Activated T-helper 17 cell treated with anti-CD3 and anti-CD28 coated beads, Interleukin-2, amount 50 U/mL, for 72 hours (primary cell): ENCODE results near the gene ITPKB. TPM values are rescaled to one million over a fixed set of nuclear protein-coding genes. Genes with fewer than 3 reads are reported as not detected.
A peak's percentile ranks its signal among the peaks of the same experiment; 100 is the strongest.
"Not testable (repeated sequence)": the region's sequence is repeated elsewhere in the genome, so short reads cannot be mapped to it uniquely, and the experiment has no call there.

Experiments
- ATAC-seq: fragments of 150-1000 bp; cut with Tn5 transposase; replicated peaks from 2 replicates; pipeline ENCODE4 v1.10.0; 2021; ENCODE audit warnings: mild to moderate bottlenecking, moderate library complexity
- H3K27ac Mint-ChIP-seq: one replicate; pipeline ENCODE4 v1.8.0; 2022; ENCODE audit warnings: mixed read lengths
- H3K27me3 Mint-ChIP-seq: one replicate; pipeline ENCODE4 v1.8.0; 2022; ENCODE audit warnings: mixed read lengths
- H3K36me3 Mint-ChIP-seq: one replicate; pipeline ENCODE4 v1.8.0; 2022; ENCODE audit warnings: low read depth, mild to moderate bottlenecking, mixed read lengths
- H3K4me1 Mint-ChIP-seq: one replicate; pipeline ENCODE4 v1.8.0; 2022; ENCODE audit warnings: mixed read lengths
- H3K4me3 Mint-ChIP-seq: one replicate; pipeline ENCODE4 v1.8.0; 2022; ENCODE audit warnings: mild to moderate bottlenecking, mixed read lengths
- H3K9me3 Mint-ChIP-seq: one replicate; pipeline ENCODE4 v1.8.0; 2022; ENCODE audit warnings: mixed read lengths
- total RNA-seq, 2 donors: library from RNA; stranded (reverse); gene quantifications; one replicate each; pipeline ENCODE4 v1.2.3, GENCODE V29; 2022

Gene ITPKB
- total RNA-seq, 2 donors from 2014 or later, result 30.1 to 39.2 TPM

DNA sequence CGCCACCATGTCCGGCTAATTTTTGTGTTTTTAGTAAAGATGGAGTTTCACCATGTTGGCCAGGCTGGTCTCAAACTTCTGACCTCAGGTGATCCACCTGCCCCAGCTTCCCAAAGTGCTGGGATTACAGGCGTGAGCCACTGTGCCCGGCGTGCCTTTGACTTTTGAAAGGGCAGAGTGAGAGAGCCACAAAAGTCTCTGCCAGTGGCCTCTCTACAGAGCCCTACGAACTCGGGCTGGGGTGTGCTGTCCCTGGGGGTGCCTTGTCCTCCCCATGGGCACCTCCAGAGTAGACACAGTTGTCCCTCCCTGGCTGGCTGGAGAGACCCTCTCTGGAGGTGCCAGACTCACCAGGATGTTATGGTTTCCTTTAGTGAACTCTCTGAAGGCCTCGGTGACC is 99.9 kb downstream of the ITPKB start:
- H3K4me3 Mint-ChIP-seq, H3K27me3 Mint-ChIP-seq, H3K9me3 Mint-ChIP-seq, ATAC-seq: not testable (repeated sequence)
- peaks cover 90% of the 10 kb centered on the region for H3K36me3 Mint-ChIP-seq
- H3K4me1 Mint-ChIP-seq, result peaks cover 30% of the 10 kb centered on the region
- peak overlapping the region; percentile 75 for H3K27ac Mint-ChIP-seq

DNA sequence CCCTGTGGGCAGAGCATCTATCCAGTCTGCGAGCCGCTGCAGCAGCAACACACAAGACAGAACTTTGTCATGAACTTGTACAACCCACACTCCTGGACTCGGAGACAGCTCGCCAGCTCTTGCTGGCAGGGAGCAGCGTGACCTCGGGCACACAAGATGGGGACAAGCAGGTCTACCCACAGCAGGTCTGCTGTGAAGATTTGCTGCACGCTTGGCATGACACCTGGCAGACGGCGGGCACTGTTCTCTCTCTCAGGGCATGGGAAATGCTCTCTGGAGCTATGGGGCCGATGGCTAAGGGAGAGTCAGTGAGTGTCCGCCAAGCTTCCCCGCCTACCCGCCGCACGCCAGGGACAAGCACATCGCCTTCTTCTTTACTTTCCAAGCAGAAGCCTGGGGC is 100.5 kb downstream of the ITPKB start:
- Mint-ChIP-seq H3K4me3 (no peak overlapping the region), H3K27me3 (no peaks in the 10 kb centered on the region), H3K4me1 (peaks cover 26% of the 10 kb centered on the region), H3K9me3 (no peaks in the 10 kb centered on the region), H3K27ac (no peak overlapping the region), H3K36me3 (peaks cover 90% of the 10 kb centered on the region)
- ATAC-seq, result no peak

DNA sequence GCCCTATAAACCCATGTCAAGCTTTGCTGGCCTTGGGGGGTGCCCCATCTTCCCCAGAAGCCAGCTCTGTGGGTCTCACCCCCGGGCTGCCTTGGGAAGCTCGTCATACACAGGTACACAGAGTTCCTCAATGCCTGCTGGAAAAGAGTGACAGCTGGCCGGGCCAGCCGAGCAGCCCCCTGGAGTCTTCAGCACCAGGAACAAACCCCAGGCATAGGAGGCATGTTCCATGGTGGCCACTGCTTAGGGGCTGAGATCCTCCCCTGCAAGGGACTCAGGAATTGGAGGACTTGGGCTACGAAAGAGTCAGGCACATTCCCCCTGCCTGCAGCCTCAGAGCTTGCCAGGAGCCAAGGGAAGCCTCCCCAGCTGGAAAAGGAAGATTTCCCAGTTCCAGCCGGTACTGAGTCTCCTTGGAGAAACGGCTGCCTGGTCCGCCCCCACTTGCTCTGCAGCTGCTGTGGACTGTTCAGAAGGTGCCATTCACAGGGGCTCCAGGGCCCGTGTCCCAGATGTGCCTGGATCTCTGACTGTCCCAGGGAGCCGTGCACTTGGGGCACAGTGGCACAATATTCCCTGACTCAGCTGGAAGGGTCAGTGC is 101.0 kb downstream of the ITPKB start:
- Mint-ChIP-seq H3K27ac (no peak overlapping the region), H3K27me3 (no peaks in the 10 kb centered on the region), H3K4me1 (peaks cover 21% of the 10 kb centered on the region), H3K4me3 (no peak overlapping the region), H3K36me3 (peaks cover 90% of the 10 kb centered on the region), H3K9me3 (no peaks in the 10 kb centered on the region)
- no peak for ATAC-seq

DNA sequence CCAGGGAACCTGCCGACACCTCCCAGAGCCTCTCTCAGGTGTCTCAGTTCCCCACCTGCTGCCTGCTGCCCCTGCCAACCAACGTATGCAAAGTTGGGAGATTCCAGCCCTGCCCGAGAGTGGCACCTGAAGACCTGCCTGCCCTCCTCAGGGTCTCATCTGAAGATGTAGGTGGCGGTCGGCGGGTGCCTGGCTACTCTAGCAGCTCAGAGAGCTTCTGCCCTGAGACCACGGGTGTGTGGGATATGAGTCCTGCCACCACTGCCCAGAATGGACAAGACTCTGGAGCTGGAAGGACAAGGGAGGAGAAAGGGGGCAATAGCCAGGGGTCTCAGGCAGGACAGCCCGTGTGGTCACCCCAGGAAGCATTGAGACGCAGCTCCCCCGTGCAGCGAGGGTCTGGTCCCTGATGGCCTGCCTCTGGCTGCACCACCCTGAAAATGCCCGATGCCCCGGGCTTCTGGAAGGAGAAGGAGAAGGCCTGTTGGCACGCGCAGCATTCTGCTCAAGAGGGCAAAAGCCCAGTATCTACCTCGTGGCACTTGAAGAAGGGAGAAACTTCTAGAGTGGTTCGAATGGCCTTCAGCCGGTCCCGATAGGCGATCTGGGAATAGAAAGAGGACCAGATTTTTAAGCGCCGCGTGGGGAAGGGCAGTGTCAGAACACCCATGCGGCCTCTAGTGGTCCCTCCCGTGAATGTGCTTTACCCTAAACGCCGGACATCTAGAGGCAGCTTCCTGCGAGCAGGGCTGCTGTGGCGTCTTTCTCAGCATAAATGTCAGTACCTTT is 101.7 kb downstream of the ITPKB start:
- Mint-ChIP-seq H3K36me3 (peaks cover 92% of the 10 kb centered on the region), H3K27ac (no peak overlapping the region), H3K4me1 (peaks cover 18% of the 10 kb centered on the region), H3K27me3 (no peaks in the 10 kb centered on the region), H3K9me3 (no peaks in the 10 kb centered on the region), H3K4me3 (no peak overlapping the region)
- ATAC-seq, result no peak

DNA sequence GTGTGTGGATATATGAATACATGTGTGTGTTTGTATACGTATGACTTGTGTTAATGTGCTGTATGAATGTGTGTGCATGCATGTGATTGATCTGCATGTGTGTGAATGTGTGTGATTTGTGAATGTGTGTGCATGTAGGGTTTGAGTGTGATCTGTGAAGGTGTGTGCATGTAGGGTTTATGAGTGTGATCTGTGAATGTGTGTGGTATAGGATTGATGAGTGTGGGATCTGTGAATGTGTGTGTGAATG is 102.3 kb downstream of the ITPKB start:
- H3K4me1 Mint-ChIP-seq, result peaks cover 18% of the 10 kb centered on the region
- H3K4me3 Mint-ChIP-seq, result no peak overlapping the region
- no peaks in the 10 kb centered on the region for H3K27me3 Mint-ChIP-seq
- peaks cover 92% of the 10 kb centered on the region for H3K36me3 Mint-ChIP-seq
- no peak for ATAC-seq
- H3K9me3 Mint-ChIP-seq, result no peaks in the 10 kb centered on the region
- no peak overlapping the region for H3K27ac Mint-ChIP-seq

DNA sequence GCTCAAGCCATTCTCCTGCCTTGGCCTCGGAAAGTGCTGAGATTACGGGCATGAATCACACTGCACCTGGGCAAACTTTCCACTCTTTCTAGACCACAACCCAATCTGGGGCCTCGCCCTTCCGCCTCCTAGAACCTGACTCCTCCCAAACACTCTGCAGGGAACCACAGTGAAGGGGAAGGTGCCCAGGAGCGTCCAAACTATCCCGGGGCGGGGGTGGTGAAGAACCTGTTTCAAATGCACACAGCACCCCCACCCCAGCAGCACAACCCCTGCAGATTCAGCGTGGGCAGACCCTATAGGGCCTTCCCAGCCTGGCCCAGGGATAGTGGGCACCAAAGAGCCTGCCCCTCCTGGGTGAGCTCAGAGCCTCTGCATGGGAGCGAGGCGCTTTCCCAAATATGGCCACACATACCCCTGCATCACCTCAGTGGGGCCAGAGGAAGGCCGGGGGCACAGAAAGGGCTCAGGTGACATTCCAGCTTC is 103.6 kb downstream of the ITPKB start:
- Mint-ChIP-seq H3K36me3 (peaks cover 88% of the 10 kb centered on the region), H3K27ac (peak overlapping the region; percentile 82), H3K4me3 (peak overlapping the region; percentile 73), H3K9me3 (no peaks in the 10 kb centered on the region), H3K4me1 (peaks cover 18% of the 10 kb centered on the region), H3K27me3 (no peaks in the 10 kb centered on the region)
- peak; percentile 84 for ATAC-seq

DNA sequence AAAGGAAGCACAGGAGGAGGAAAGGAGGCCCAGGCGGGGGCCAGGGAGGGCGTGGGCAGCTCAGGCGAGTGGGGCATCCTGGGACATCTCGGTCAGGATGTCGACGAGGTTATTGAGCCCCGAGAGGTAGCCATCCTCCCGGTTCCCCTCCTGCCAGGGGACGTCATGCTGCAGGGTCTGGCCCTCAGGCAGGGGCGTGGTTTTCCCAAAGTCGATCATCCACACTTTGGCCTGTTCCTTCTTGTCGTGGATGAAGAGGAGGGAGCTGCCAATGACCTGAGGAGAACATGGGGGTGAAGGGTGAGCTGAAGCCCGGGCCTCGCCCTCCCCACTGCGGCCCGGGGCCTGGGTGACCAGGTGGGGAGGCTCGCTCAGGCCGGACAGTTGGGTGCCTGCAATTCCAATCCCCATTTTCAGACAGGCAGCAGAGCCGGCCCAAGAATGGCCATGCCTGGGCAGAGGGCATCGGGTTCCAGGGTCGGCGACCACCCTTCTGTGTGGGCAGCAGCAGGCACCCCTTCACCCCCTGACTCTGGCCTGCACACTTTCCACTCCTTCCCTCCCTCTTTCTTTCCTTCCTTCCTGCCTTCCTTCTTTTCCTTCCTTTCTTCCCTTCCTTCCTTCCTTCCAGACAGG is 104.4 kb downstream of the ITPKB start:
- H3K27ac Mint-ChIP-seq, result peak overlapping the region; percentile 82
- peak overlapping the region; percentile 73 for H3K4me3 Mint-ChIP-seq
- H3K27me3 Mint-ChIP-seq, result no peaks in the 10 kb centered on the region
- H3K9me3 Mint-ChIP-seq, result no peaks in the 10 kb centered on the region
- no peak for ATAC-seq
- H3K36me3 Mint-ChIP-seq, result peaks cover 85% of the 10 kb centered on the region
- peaks cover 18% of the 10 kb centered on the region for H3K4me1 Mint-ChIP-seq

DNA sequence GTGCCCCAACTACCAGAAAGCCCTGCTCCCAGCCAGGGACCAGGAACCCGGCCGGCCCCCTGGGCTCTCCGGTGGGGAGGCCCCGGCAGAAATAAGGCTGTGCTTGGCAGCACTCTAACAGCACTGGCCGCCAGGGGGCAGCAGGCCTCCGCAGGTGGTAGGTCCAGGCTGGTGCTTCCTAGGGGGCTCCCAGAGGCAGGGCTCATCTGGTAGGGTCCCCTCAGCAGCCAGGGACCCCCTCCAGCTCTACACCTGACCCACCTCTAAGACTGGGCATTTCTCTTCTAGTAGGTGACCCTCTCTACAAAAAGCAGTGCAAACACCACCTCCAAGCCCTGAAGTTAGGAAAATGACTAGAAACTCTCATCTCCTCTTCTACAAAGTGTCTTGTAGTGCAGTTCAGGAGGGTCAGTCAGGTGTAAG is 104.9 kb downstream of the ITPKB start:
- Mint-ChIP-seq H3K27ac (no peak overlapping the region), H3K4me3 (peak overlapping the region; percentile 39), H3K9me3 (no peaks in the 10 kb centered on the region), H3K4me1 (peaks cover 18% of the 10 kb centered on the region), H3K27me3 (no peaks in the 10 kb centered on the region), H3K36me3 (peaks cover 79% of the 10 kb centered on the region)
- peak; percentile 77 for ATAC-seq

DNA sequence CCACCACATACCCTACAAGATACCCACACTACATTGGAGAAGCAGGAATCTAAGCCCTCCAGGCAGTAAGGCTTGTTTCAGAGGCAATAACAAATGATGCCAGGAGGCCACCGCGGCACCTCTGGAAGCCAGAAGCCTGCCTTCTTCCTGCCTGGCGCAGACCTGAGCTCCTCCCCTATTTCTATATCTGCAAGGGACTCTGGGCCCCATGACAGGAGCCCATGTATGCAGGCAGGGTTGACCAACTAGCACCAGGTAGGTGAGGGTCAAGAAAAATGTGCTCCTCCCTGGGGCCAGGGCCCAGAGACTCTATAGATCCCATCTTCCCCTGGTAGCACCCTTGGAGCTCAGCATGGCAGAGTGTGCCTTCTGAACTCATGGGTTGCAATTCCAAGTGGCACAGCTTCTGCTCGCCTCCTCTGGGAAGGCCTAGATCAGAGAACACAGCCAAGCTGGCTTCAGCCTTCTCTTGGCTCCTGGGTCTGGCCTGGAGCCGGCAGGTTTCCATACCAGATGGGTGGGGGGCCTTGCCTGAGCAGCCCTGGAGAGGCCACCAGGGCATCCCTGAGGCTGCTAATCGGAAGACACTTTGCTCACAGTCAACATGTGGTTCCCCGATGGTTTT is 105.4 kb downstream of the ITPKB start:
- H3K36me3 Mint-ChIP-seq, result peaks cover 74% of the 10 kb centered on the region
- H3K27ac Mint-ChIP-seq, result peak overlapping the region; percentile 54
- H3K4me1 Mint-ChIP-seq, result peaks cover 18% of the 10 kb centered on the region
- no peaks in the 10 kb centered on the region for H3K27me3 Mint-ChIP-seq
- peak; percentile 3 for ATAC-seq
- H3K9me3 Mint-ChIP-seq, result no peaks in the 10 kb centered on the region
- peak overlapping the region; percentile 41 for H3K4me3 Mint-ChIP-seq

DNA sequence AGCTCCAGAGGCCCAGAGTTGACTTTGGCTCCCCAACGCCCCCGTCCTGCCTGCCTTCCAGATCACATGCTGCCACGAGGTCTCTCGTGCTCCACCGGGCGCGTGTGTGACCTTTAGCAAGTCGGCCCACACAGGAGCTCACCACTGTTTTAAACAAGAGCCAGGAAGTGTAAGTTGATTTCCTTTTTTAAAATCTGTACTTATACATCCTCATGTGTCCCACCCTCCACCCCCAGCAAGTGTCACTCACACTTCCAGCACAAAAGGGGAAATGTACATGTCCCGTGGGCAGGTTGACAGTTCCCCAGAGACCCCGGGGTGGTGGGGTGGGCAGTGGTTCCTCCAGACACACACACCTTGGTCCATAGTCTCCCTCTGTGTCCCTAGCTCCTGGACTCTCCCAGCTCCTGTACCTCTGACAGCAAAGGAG is 106.1 kb downstream of the ITPKB start:
- Mint-ChIP-seq H3K4me1 (peaks cover 18% of the 10 kb centered on the region), H3K9me3 (no peaks in the 10 kb centered on the region), H3K36me3 (peaks cover 68% of the 10 kb centered on the region), H3K27me3 (no peaks in the 10 kb centered on the region), H3K4me3 (peak overlapping the region; percentile 41), H3K27ac (peak overlapping the region; percentile 54)
- ATAC-seq, result no peak

DNA sequence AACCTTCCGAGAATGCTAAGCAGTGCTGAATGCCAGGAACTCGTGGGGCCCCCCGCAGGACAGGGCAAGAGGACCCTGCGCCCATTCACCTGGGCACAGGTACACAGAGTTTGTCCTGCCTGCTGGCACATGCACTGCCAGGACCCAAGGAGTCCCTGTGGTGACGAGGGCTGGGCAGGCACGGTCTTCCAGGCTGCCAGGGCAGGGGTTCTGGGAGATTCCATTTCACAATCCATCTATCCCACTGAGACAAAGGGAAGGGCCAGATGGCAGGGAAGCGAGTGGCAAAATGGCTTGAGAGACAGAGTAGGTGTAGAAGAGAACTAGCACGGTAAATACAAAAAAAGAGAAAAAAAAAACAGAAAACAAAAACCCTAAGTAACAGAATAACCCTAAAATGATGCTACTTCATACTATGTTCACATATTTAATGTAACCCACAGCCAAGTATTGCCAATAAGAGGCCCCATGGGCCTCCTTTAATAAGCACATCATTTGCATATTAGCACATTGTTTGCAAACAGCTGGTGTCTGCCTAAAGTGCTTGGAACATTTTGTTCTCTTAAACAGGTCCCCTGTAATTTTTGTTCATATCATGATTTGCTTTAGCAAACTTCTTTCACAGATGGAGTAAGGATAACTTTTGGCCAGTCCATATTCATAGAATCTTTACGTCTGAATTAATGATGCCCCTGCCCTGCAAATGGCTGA is 106.8 kb downstream of the ITPKB start:
- Mint-ChIP-seq H3K27ac (peak overlapping the region; percentile 54), H3K27me3 (no peaks in the 10 kb centered on the region), H3K4me3 (peak overlapping the region; percentile 41), H3K36me3 (peaks cover 62% of the 10 kb centered on the region), H3K9me3 (no peaks in the 10 kb centered on the region), H3K4me1 (peaks cover 23% of the 10 kb centered on the region)
- ATAC-seq, result no peak

DNA sequence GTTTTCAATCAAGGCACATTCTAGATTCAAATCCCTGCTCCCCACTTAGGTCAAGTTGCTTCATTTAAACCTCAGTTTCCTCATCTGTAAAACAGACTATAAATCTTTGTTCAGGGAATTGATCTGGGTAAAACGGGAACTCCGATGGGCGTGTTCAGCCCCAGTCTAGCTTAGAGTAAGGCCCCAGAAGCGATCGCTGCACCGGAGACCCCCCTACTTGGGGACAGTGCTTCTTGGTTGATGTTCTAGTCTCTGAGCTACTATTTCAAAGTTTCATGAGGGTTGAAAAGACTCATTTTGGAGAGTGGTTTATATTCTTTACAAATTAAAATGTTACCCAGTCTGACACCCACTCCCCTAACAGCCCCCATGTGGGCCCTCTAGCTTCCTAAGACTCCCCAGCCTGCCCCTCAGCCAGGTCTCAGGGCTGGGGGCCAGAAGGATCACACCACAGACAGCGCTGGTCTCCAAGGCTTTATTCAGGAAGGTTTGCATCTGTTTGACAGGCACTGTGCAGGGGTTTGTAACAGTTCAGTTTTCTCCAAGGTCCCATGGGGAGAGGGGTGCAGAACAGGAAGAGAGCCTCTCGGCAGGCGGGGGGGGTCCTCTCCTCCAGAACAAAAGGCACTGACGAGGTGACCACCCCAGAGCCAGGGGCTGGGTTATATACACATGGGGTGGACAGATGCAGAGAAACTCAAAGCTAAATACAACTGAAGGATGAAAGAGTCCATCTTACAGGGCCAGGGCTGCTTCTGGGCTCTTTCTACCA is 107.7 kb downstream of the ITPKB start:
- peaks cover 57% of the 10 kb centered on the region for H3K36me3 Mint-ChIP-seq
- no peaks in the 10 kb centered on the region for H3K27me3 Mint-ChIP-seq
- peaks cover 24% of the 10 kb centered on the region for H3K4me1 Mint-ChIP-seq
- peak overlapping the region; percentile 64 for H3K27ac Mint-ChIP-seq
- H3K9me3 Mint-ChIP-seq, result no peaks in the 10 kb centered on the region
- H3K4me3 Mint-ChIP-seq, result no peak overlapping the region
- no peak for ATAC-seq

DNA sequence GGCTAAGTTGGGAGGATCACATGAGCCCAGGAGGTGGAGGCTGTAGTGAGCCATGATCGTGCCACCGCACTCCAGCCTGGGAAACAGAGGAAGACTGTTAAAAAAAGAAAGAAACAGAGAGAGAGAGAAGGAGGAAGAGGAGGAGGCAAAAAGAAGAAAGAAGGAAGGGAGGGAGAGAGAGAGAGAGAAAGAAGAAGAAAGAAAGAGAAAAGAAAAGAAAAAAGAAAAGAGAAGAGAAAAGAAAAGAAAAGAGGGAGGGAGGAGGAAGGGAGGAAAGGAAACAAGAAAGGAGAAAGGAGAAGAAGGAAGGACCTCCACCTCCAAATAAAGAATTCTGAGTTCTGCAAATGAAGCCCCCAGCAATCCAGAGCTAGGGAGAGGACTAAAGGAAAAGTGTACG is 108.5 kb downstream of the ITPKB start:
- Mint-ChIP-seq H3K4me3 (no peak overlapping the region), H3K36me3 (peaks cover 55% of the 10 kb centered on the region), H3K27ac (peak overlapping the region; percentile 64), H3K27me3 (no peaks in the 10 kb centered on the region), H3K4me1 (peaks cover 24% of the 10 kb centered on the region), H3K9me3 (no peaks in the 10 kb centered on the region)
- no peak for ATAC-seq
